ENCODE data around the gene IRS1. TPM values are rescaled to one million over a fixed set of nuclear protein-coding genes. Genes with fewer than 3 reads are reported as not detected.

The IRS1 gene
- total RNA-seq, 1 donor from 2014 or later: 4.8 TPM

- no peak for DNase-seq
- H3K27me3 Mint-ChIP-seq: no peaks in the 10 kb centered on the region
- no peaks in the 10 kb centered on the region for H3K9me3 Mint-ChIP-seq
- no peak overlapping the region for H3K4me3 Mint-ChIP-seq
- H3K4me1 Mint-ChIP-seq: peaks cover 6% of the 10 kb centered on the region
- H3K27ac Mint-ChIP-seq: no peak overlapping the region
- intact Hi-C loops (cut with micrococcal nuclease): no loop called here
- H3K36me3 Mint-ChIP-seq (ENCODE audit: low read depth): no peaks in the 10 kb centered on the region
Measured at GRCh38 chr2:226752887-226753286, 46.7 kb downstream of the IRS1 start.

DNA sequence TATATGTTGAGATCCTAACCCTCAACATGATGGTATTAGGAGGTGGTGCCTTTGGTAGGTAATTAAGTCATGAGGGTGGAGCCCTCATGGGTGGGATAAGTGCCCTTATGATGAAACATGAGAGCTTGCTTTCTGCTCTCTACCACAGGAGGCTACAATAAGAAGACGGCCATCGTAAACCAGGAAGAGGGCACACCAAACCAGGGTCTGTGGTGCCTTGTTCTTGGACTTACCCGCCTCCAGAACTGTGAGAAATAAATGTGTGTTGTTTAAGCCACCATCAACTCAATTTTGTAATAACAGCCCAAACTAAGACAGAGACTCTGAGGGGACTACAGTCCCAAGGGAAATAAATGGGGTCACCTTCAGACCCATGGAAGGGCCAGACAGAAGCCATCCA lies 52.3 kb downstream of the IRS1 start:
- no peak for DNase-seq
- H3K27ac Mint-ChIP-seq: no peak overlapping the region
- no peaks in the 10 kb centered on the region for H3K27me3 Mint-ChIP-seq
- H3K9me3 Mint-ChIP-seq: no peaks in the 10 kb centered on the region
- H3K4me3 Mint-ChIP-seq: no peak overlapping the region
- no peaks in the 10 kb centered on the region for H3K36me3 Mint-ChIP-seq (ENCODE audit: low read depth)
- intact Hi-C loops (cut with micrococcal nuclease): no loop called here
- H3K4me1 Mint-ChIP-seq: no peaks in the 10 kb centered on the region

GRCh38 chr2:226746196-226746800 lies 53.3 kb downstream of the IRS1 start:
- no peaks in the 10 kb centered on the region for H3K4me1 Mint-ChIP-seq
- intact Hi-C loops (cut with micrococcal nuclease): no loop called here
- no peak overlapping the region for H3K4me3 Mint-ChIP-seq
- H3K27me3 Mint-ChIP-seq: no peaks in the 10 kb centered on the region
- no peak for DNase-seq
- no peak overlapping the region for H3K27ac Mint-ChIP-seq
- no peaks in the 10 kb centered on the region for H3K9me3 Mint-ChIP-seq
- no peaks in the 10 kb centered on the region for H3K36me3 Mint-ChIP-seq (ENCODE audit: low read depth)

DNA sequence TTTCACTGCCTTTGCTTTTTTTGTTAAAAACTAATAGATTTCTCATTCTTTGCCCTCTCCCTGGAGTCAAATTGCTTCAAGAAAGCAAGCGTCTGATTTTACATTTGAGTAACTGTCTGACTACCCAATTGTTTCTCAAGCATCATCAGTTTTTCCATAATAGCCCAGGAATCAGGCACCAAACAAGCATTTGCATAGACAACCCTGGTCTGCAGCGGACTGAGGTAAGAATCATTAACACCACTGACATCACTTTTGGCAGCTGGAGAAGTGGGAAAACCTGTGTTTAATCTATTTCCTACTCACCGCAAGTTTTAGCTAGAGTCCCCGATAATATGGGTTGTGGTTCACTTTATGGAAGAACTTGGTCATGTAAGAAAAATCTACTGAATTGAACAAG lies 55.7 kb downstream of the IRS1 start:
- Mint-ChIP-seq H3K27me3 (no peaks in the 10 kb centered on the region), H3K9me3 (no peaks in the 10 kb centered on the region), H3K36me3 (ENCODE audit: low read depth) (no peaks in the 10 kb centered on the region), H3K4me1 (no peaks in the 10 kb centered on the region), H3K4me3 (no peak overlapping the region), H3K27ac (no peak overlapping the region)
- intact Hi-C loops (cut with micrococcal nuclease): no loop called here
- no peak for DNase-seq

DNA sequence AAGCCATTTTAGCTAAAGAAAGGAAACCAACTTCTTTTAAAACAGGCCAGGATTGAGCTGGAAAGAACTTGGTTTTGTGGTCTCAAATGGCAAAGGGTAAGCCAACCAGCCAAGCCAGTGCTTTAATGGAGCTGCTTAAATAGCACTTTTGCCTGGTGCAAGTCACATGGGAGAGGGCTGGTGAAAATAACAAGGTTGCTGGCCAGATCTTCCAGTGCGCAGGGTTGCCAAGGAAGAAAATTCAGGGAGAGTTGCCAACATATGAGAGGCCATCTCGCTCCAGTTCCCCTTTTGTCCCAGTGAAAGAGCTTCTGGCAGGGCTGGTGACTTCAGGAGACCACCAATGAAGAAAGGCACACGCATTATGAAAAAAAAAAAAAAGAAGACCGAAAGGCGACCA lies 57.3 kb downstream of the IRS1 start:
- H3K27ac Mint-ChIP-seq: no peak overlapping the region
- intact Hi-C loops (cut with micrococcal nuclease): no loop called here
- no peak overlapping the region for H3K4me3 Mint-ChIP-seq
- no peak for DNase-seq
- H3K4me1 Mint-ChIP-seq: peaks cover 1% of the 10 kb centered on the region
- H3K27me3 Mint-ChIP-seq: no peaks in the 10 kb centered on the region
- H3K36me3 Mint-ChIP-seq (ENCODE audit: low read depth): no peaks in the 10 kb centered on the region
- H3K9me3 Mint-ChIP-seq: peaks cover 6% of the 10 kb centered on the region

DNA sequence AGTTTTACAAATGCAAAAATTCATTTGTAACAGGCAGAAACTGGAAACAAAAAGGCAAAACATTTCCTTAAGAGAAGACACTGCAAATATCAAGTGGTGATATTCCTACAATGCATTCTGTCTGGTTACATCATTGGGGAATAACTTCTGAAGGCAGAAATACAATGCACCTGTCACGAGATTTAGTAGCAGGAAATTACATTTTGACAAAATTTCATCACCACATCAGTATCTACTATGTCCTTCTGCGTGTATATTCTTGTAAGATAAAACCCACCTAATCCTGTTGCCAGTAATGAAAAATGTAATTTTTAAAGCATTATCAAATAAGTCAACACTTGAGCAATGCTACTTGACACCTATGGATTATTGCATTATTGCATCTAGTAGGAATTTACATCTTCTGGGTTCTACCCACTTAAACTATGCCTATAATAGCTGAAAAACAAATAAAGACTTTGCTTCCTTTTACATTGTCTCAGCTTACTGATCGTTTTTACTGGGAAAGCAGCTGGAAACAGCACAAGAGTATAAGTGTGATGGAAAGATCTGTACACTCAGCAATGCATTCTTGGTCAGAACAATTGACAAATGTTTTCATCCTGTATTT lies 59.5 kb downstream of the IRS1 start:
- no peak overlapping the region for H3K27ac Mint-ChIP-seq
- H3K36me3 Mint-ChIP-seq (ENCODE audit: low read depth): peaks cover 5% of the 10 kb centered on the region
- intact Hi-C loops (cut with micrococcal nuclease): no loop called here
- H3K4me1 Mint-ChIP-seq: peaks cover 1% of the 10 kb centered on the region
- no peak overlapping the region for H3K4me3 Mint-ChIP-seq
- H3K27me3 Mint-ChIP-seq: no peaks in the 10 kb centered on the region
- no peak for DNase-seq
- H3K9me3 Mint-ChIP-seq: peaks cover 9% of the 10 kb centered on the region

GRCh38 chr2:226739545-226740030 lies 60.0 kb downstream of the IRS1 start:
- DNase-seq: no peak
- Mint-ChIP-seq H3K4me1 (peaks cover 3% of the 10 kb centered on the region), H3K36me3 (ENCODE audit: low read depth) (peaks cover 7% of the 10 kb centered on the region), H3K27ac (no peak overlapping the region), H3K9me3 (peaks cover 9% of the 10 kb centered on the region), H3K27me3 (no peaks in the 10 kb centered on the region), H3K4me3 (no peak overlapping the region)
- intact Hi-C loops (cut with micrococcal nuclease): no loop called here

DNA sequence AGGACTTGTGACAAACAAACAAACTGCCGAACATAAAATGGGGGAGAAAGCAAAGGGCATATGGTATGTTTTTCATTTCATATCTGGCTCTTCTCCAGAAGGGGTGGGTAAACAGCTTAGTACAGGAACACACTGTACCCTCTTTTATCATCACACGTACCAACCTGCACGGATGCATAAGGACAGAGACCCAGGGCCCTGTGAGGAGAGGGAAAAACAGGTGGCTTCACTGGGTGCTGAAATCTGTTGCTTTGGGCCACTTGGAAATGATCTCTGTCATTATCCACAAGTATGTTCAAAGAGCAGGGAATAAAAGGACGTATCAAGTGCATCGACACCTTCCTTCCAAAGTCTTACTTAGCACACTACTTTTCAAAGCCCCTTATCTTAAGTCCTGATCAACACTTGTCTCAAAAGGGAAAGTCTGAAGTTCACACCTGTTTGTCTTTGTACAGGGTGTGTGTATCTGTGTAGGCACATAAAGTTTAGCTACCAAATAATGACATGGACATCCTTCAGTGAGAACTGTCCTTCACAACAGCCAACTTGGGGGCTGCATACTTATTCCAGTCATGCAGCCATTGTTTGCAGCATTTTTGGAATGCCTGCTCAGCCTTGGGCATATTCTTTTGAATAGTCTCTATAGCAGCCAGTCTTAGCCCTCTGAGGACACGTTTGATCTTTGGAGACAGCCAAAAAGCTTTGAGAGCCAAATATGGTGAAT lies 60.6 kb downstream of the IRS1 start:
- H3K27me3 Mint-ChIP-seq: no peaks in the 10 kb centered on the region
- H3K36me3 Mint-ChIP-seq (ENCODE audit: low read depth): peaks cover 7% of the 10 kb centered on the region
- H3K4me3 Mint-ChIP-seq: no peak overlapping the region
- H3K27ac Mint-ChIP-seq: no peak overlapping the region
- no peak for DNase-seq
- intact Hi-C loops (cut with micrococcal nuclease): no loop called here
- H3K9me3 Mint-ChIP-seq: peaks cover 9% of the 10 kb centered on the region
- peaks cover 5% of the 10 kb centered on the region for H3K4me1 Mint-ChIP-seq

DNA sequence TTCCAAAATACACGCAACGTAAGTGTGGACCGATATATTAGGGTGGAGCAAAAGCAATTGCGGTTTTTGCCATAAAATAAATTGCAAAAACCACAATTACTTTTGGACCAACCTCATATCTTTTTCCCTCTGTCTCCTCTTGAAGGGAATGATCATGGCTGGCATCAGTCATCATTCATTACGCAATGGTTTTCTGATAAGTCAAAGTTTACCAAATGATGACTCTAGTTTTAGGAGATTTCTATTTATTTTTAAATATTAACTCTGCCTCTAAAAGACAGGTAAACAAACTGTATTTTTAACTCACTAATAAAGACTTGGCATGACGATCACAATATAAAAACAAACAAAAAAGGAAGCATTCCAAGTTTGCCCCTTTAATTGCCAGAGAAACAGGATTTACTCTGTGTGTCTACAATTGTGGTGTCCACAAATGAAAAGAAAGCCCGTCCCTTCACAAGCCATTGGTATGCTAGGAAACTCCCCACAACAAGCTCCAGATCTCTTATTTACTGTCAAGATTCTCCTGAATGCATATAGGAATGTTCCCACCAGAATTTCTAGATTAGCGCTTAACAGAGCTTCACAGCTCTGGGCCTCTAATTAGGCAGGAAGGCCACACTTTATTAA lies 61.3 kb downstream of the IRS1 start:
- DNase-seq: no peak
- Mint-ChIP-seq H3K9me3 (peaks cover 9% of the 10 kb centered on the region), H3K4me1 (peaks cover 7% of the 10 kb centered on the region), H3K27me3 (no peaks in the 10 kb centered on the region), H3K4me3 (no peak overlapping the region), H3K36me3 (ENCODE audit: low read depth) (peaks cover 7% of the 10 kb centered on the region), H3K27ac (no peak overlapping the region)
- intact Hi-C loops (cut with micrococcal nuclease): no loop called here

GRCh38 chr2:226736382-226736781 lies 63.2 kb downstream of the IRS1 start:
- H3K4me3 Mint-ChIP-seq: no peak overlapping the region
- no peak overlapping the region for H3K27ac Mint-ChIP-seq
- no peaks in the 10 kb centered on the region for H3K27me3 Mint-ChIP-seq
- DNase-seq: no peak
- intact Hi-C loops (cut with micrococcal nuclease): no loop called here
- H3K4me1 Mint-ChIP-seq: peaks cover 8% of the 10 kb centered on the region
- peaks cover 7% of the 10 kb centered on the region for H3K36me3 Mint-ChIP-seq (ENCODE audit: low read depth)
- peaks cover 12% of the 10 kb centered on the region for H3K9me3 Mint-ChIP-seq

GRCh38 chr2:226733927-226734564 lies 65.6 kb downstream of the IRS1 start:
- Mint-ChIP-seq H3K36me3 (ENCODE audit: low read depth) (peaks cover 7% of the 10 kb centered on the region), H3K9me3 (peaks cover 12% of the 10 kb centered on the region), H3K4me1 (peaks cover 8% of the 10 kb centered on the region), H3K4me3 (no peak overlapping the region), H3K27me3 (no peaks in the 10 kb centered on the region), H3K27ac (peak overlapping the region; percentile 25)
- DNase-seq: no peak
- intact Hi-C loops (cut with micrococcal nuclease): no loop called here

- Mint-ChIP-seq H3K27ac (peak overlapping the region; percentile 25), H3K27me3 (peaks cover under 1% of the 10 kb centered on the region), H3K9me3 (peaks cover 12% of the 10 kb centered on the region), H3K4me3 (peak overlapping the region; percentile 19), H3K36me3 (ENCODE audit: low read depth) (peaks cover 7% of the 10 kb centered on the region), H3K4me1 (peaks cover 6% of the 10 kb centered on the region)
- intact Hi-C loops (cut with micrococcal nuclease): no loop called here
- DNase-seq: no peak
Measured at GRCh38 chr2:226733189-226733858, 66.3 kb downstream of the IRS1 start.

GRCh38 chr2:226732478-226733188 lies 67.0 kb downstream of the IRS1 start:
- H3K4me3 Mint-ChIP-seq: no peak overlapping the region
- no peak overlapping the region for H3K27ac Mint-ChIP-seq
- peaks cover 6% of the 10 kb centered on the region for H3K4me1 Mint-ChIP-seq
- DNase-seq: no peak
- H3K36me3 Mint-ChIP-seq (ENCODE audit: low read depth): peaks cover 7% of the 10 kb centered on the region
- H3K9me3 Mint-ChIP-seq: peaks cover 9% of the 10 kb centered on the region
- H3K27me3 Mint-ChIP-seq: peaks cover 5% of the 10 kb centered on the region
- intact Hi-C loops (cut with micrococcal nuclease): no loop called here
